Keratinocyte (primary cell): ENCODE results near the gene RTL9. TPM values are rescaled to one million over a fixed set of nuclear protein-coding genes. Genes with fewer than 3 reads are reported as not detected.
A peak's percentile ranks its signal among the peaks of the same experiment; 100 is the strongest.

Source experiments
- DNase-seq: peaks from one replicate; pipeline ENCODE4 v3.0.0-alpha.2; 2011; ENCODE audit warnings: low read depth, missing footprints, low spot score
- FAIRE-seq: peaks from 2 replicates; lab custom pipeline; 2011; peaks lifted over from hg19 to GRCh38; lab: Jason Lieb, UNC
- H2AFZ ChIP-seq: 2 replicates; pipeline ENCODE4 v1.6.0; 2012; ENCODE audit warnings: low read length, control low read depth, inconsistent platforms; ENCODE audit not compliant: control insufficient read depth
- H3K27ac ChIP-seq: 2 replicates; pipeline ENCODE4 v1.5.1; 2011; ENCODE audit warnings: low read length; ENCODE audit not compliant: control insufficient read depth, insufficient read depth
- H3K27me3 ChIP-seq: 3 replicates; pipeline ENCODE4 v1.6.0; 2011; ENCODE audit warnings: low read length; ENCODE audit not compliant: control insufficient read depth, insufficient read depth; ENCODE audit errors: extremely low read depth
- H3K36me3 ChIP-seq, 2 experiments: 2 replicates in 1 of 2; 3 replicates in 1 of 2; pipeline ENCODE4 v1.5.1; 2011; ENCODE audit warnings: low read length in 2 of 2, mild to moderate bottlenecking in 1 of 2; ENCODE audit not compliant: control insufficient read depth in 2 of 2, insufficient read depth in 2 of 2; ENCODE audit errors: extremely low read depth in 1 of 2
- H3K4me1 ChIP-seq: 3 replicates; pipeline ENCODE4 v1.5.1; 2011; ENCODE audit warnings: low read length; ENCODE audit not compliant: control insufficient read depth, insufficient read depth; ENCODE audit errors: extremely low read depth
- H3K4me2 ChIP-seq: 3 replicates; pipeline ENCODE4 v1.6.0; 2011; ENCODE audit warnings: low read depth, low read length; ENCODE audit not compliant: control insufficient read depth, insufficient read depth; ENCODE audit errors: extremely low read depth
- H3K4me3 ChIP-seq, 3 experiments: fragments of 200-600 bp in 1 of 3; sonication (generic) in 1 of 3; 2 replicates in 2 of 3; 3 replicates in 1 of 3; pipeline ENCODE4 v1.5.1; 2011 to 2016; ENCODE audit warnings: low read length in 3 of 3, mild to moderate bottlenecking in 3 of 3, control low read depth in 2 of 3, inconsistent platforms in 1 of 3, low read depth in 1 of 3, mixed read lengths in 1 of 3, mixed run types in 1 of 3, moderate library complexity in 1 of 3; ENCODE audit not compliant: control insufficient read depth in 2 of 3, insufficient read depth in 2 of 3; ENCODE audit errors: extremely low read depth in 1 of 3
- H3K79me2 ChIP-seq: 2 replicates; pipeline ENCODE4 v1.6.0; 2012; ENCODE audit warnings: low read length; ENCODE audit not compliant: control insufficient read depth, insufficient read depth
- H3K9ac ChIP-seq: 3 replicates; pipeline ENCODE4 v1.6.0; 2011; ENCODE audit warnings: low read length; ENCODE audit not compliant: control insufficient read depth, insufficient read depth; ENCODE audit errors: extremely low read depth
- H3K9me1 ChIP-seq: 3 replicates; pipeline ENCODE4 v1.6.0; 2011; ENCODE audit warnings: low read length; ENCODE audit not compliant: control insufficient read depth, insufficient read depth; ENCODE audit errors: extremely low read depth
- H3K9me3 ChIP-seq: 2 replicates; pipeline ENCODE4 v1.5.1; 2012; ENCODE audit warnings: low read depth, low read length; ENCODE audit not compliant: control insufficient read depth
- H4K20me1 ChIP-seq: 3 replicates; pipeline ENCODE4 v1.6.0; 2011; ENCODE audit warnings: low read length; ENCODE audit not compliant: control insufficient read depth, insufficient read depth; ENCODE audit errors: extremely low read depth
- EZH2 ChIP-seq: IDR thresholded peaks from one replicate; pipeline ENCODE4 v1.6.1; 2012; ENCODE audit warnings: inconsistent platforms, mild to moderate bottlenecking, low read length, moderate library complexity
- dilution Hi-C: fragments of 300-500 bp; cut with MboI; formaldehyde crosslinking; loops from one replicate; pipeline ENCODE4 v1.7.0; 2020; ENCODE audit warnings: low sequenced_read_pairs; ENCODE audit not compliant: extremely low pct_ligation_motif_present
- polyA plus RNA-seq, 5 experiments: library from polyadenylated mRNA; depleted of rRNA in 3 of 5; stranded (reverse) in 3 of 5; stranded (forward) in 1 of 5; unstranded in 1 of 5; fragments of >200 nt; gene quantifications; 1 replicate in 1 of 5; 2 replicates in 3 of 5; 3 replicates in 1 of 5; pipeline versions ENCODE4 v1.2.1 to v1.2.3, GENCODE V29; 2011 to 2012; ENCODE audit warnings: missing spikeins in 2 of 5, low read depth in 1 of 5, low replicate concordance in 1 of 5
- TF ChIP-seq, protein P1 (sequence below), 3 experiments: IDR thresholded peaks in 1 of 3; conservative IDR thresholded peaks in 1 of 3; optimal IDR thresholded peaks in 1 of 3; 2 replicates in 2 of 3; 3 replicates in 1 of 3; pipeline versions ENCODE3 to v1.5.1; 2011; ENCODE audit warnings: low read length in 3 of 3, mild to moderate bottlenecking in 3 of 3, moderate library complexity in 2 of 3, control low read depth in 1 of 3, inconsistent platforms in 1 of 3; ENCODE audit not compliant: insufficient read depth in 2 of 3; ENCODE audit errors: extremely low read depth in 1 of 3

RTL9 gene
- polyA plus RNA-seq, 1 donor (not counting 4 experiments of a cell fraction or from before 2014, with no cell fraction given): 0.13 TPM

DNA sequence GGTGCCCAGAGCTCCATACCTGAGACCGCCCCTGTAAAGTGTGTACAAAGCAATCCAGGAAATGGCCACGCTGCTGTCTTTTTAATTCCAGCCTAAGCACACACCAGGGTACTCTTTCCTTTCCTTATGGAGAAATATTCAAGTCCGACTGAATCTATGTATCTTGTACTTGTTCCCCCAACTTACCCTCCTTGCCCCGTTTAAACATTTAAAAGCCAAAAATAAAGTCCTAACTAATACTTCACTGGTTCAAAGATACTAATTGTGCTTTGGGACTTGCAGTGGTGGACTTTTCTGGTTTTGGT is 40.0 kb upstream of the RTL9 start:
- no peaks in the 10 kb centered on the region for H3K27me3 ChIP-seq
- H3K79me2 ChIP-seq: peaks cover 40% of the 10 kb centered on the region
- no peaks in the 10 kb centered on the region for H4K20me1 ChIP-seq
- FAIRE-seq (no peak), DNase-seq (no peak)
- H3K4me3 ChIP-seq: peak overlapping the region; percentile 50 to 71 (median 69)
- peak overlapping the region; percentile 85 for H3K9ac ChIP-seq
- peak overlapping the region; percentile 78 for H3K27ac ChIP-seq
- H2AFZ ChIP-seq: peak overlapping the region; percentile 22
- TF ChIP-seq, protein P1, sequence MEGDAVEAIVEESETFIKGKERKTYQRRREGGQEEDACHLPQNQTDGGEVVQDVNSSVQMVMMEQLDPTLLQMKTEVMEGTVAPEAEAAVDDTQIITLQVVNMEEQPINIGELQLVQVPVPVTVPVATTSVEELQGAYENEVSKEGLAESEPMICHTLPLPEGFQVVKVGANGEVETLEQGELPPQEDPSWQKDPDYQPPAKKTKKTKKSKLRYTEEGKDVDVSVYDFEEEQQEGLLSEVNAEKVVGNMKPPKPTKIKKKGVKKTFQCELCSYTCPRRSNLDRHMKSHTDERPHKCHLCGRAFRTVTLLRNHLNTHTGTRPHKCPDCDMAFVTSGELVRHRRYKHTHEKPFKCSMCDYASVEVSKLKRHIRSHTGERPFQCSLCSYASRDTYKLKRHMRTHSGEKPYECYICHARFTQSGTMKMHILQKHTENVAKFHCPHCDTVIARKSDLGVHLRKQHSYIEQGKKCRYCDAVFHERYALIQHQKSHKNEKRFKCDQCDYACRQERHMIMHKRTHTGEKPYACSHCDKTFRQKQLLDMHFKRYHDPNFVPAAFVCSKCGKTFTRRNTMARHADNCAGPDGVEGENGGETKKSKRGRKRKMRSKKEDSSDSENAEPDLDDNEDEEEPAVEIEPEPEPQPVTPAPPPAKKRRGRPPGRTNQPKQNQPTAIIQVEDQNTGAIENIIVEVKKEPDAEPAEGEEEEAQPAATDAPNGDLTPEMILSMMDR (optimal IDR thresholded peaks at IDR 0.05 in 1 of 3, IDR thresholded peaks at IDR 0.05 in 1 of 3, conservative IDR thresholded peaks at IDR 0.05 in 1 of 3; ENCODE audit: extremely low read depth in 1 of 3, insufficient read depth in 2 of 3, low read length in 3 of 3): no peak
- no peak for TF ChIP-seq EZH2
- peaks cover 4% of the 10 kb centered on the region for H3K4me1 ChIP-seq
- no peaks in the 10 kb centered on the region for H3K9me3 ChIP-seq
- peak overlapping the region; percentile 50 for H3K4me2 ChIP-seq
- H3K9me1 ChIP-seq: no peaks in the 10 kb centered on the region
- no peaks in the 10 kb centered on the region for H3K36me3 ChIP-seq
- dilution Hi-C loops: no loop called here

DNA sequence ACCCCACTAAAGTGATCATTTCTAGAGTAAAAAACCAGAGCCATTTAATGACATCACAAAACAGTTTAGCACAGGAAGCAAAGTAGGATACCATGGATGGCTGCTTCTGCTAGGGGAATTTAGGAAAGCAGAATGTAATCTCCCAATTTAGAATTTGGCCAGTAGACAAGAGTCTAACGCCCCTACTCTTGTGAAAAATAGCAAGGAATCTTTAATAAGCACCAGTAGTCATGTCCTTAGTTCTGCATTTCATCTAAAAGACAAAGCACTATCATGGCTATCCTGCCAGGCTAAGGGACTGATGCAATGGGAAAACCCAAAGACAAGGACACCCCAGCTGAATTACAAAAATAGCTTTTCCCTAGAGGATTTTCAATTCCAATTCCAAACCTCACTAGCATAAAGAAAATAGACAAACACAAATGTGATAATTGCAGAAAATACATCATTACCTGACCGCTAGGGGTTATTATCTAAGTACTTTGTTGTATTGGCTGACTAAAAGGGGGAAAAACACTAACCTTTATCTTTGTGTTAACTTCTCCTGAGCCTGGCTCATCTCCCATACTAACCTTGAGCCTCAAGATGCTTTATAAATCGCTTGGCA is 38.2 kb upstream of the RTL9 start:
- no peak for TF ChIP-seq EZH2
- TF ChIP-seq, protein P1 (optimal IDR thresholded peaks at IDR 0.05 in 1 of 3, IDR thresholded peaks at IDR 0.05 in 1 of 3, conservative IDR thresholded peaks at IDR 0.05 in 1 of 3; ENCODE audit: extremely low read depth in 1 of 3, insufficient read depth in 2 of 3, low read length in 3 of 3): no peak
- DNase-seq (no peak), FAIRE-seq (no peak)
- H3K79me2 ChIP-seq: peaks cover 22% of the 10 kb centered on the region
- no peaks in the 10 kb centered on the region for H3K9me1 ChIP-seq
- H3K27ac ChIP-seq: no peak overlapping the region
- dilution Hi-C loops: no loop called here
- H4K20me1 ChIP-seq: no peaks in the 10 kb centered on the region
- H3K9me3 ChIP-seq: no peaks in the 10 kb centered on the region
- no peak overlapping the region for H3K4me2 ChIP-seq
- no peak overlapping the region for H3K4me3 ChIP-seq
- H3K4me1 ChIP-seq: peaks cover 4% of the 10 kb centered on the region
- H2AFZ ChIP-seq: no peak overlapping the region
- no peak overlapping the region for H3K9ac ChIP-seq
- H3K36me3 ChIP-seq: no peaks in the 10 kb centered on the region
- no peaks in the 10 kb centered on the region for H3K27me3 ChIP-seq
